SK-N-SH treated with all-trans-retinoic acid at 6 μM for 48 hours (cell line): Measurements from ENCODE around the gene SETD1A.

Experiments used
- ATAC-seq: fragments of 200-7000 bp; cut with Tn5 transposase; 3 replicates; pipeline ENCODE4 v1.9.1; 2020; ENCODE audit warnings: mild to moderate bottlenecking, moderate library complexity
- ARNTL ChIP-seq: fragments of 450-650 bp; formaldehyde crosslinking; IDR thresholded peaks from 2 replicates; pipeline ENCODE4 v1.5.0; 2020; ENCODE audit warnings: low read depth, mild to moderate bottlenecking, moderate library complexity, borderline replicate concordance
- BACH2 ChIP-seq: fragments of 250-450 bp; sonication (Bioruptor Pico); IDR thresholded peaks from 2 replicates; pipeline ENCODE4 v1.9.0; 2021; ENCODE audit warnings: mild to moderate bottlenecking, borderline replicate concordance
- CREB5 ChIP-seq: fragments of 250-450 bp; sonication (Bioruptor Pico); IDR thresholded peaks from 2 replicates; pipeline ENCODE4 v1.5.1; 2020; ENCODE audit warnings: low read depth, mild to moderate bottlenecking, moderate library complexity
- CSRNP3 ChIP-seq: fragments of 250-450 bp; sonication (Bioruptor Pico); IDR thresholded peaks from 2 replicates; pipeline ENCODE4 v1.5.1; 2021; ENCODE audit warnings: mild to moderate bottlenecking, moderate library complexity
- ESRRG ChIP-seq: fragments of 250-450 bp; sonication (Bioruptor Pico); IDR thresholded peaks from 2 replicates; pipeline ENCODE4 v1.6.1; 2021; ENCODE audit warnings: mild to moderate bottlenecking
- GLIS3 ChIP-seq: fragments of 250-450 bp; sonication (Bioruptor Pico); IDR thresholded peaks from 2 replicates; pipeline ENCODE4 v1.5.0; 2020; ENCODE audit warnings: mild to moderate bottlenecking, moderate library complexity
- ISL1 ChIP-seq: fragments of 250-450 bp; sonication (Bioruptor Pico); IDR thresholded peaks from 2 replicates; pipeline ENCODE4 v2.1.2; 2022; ENCODE audit warnings: mild to moderate bottlenecking, moderate library complexity
- PATZ1 ChIP-seq: fragments of 250-450 bp; sonication (Bioruptor Pico); IDR thresholded peaks from 2 replicates; pipeline ENCODE4 v1.8.0; 2020; ENCODE audit warnings: mild to moderate bottlenecking, moderate library complexity, borderline replicate concordance
- PPARA ChIP-seq: fragments of 250-450 bp; sonication (Bioruptor Pico); IDR thresholded peaks from 2 replicates; pipeline ENCODE4 v1.5.0; 2020; ENCODE audit warnings: mild to moderate bottlenecking, borderline replicate concordance
- RARB ChIP-seq: fragments of 250-450 bp; sonication (Bioruptor Pico); IDR thresholded peaks from 2 replicates; pipeline ENCODE4 v1.8.0; 2021; ENCODE audit warnings: mild to moderate bottlenecking, moderate library complexity
- SNAI2 ChIP-seq: fragments of 250-450 bp; sonication (Bioruptor Pico); IDR thresholded peaks from 2 replicates; pipeline ENCODE4 v1.5.0; 2020; ENCODE audit warnings: mild to moderate bottlenecking, moderate library complexity
- TCF4 ChIP-seq: fragments of 250-450 bp; sonication (Bioruptor Pico); IDR thresholded peaks from 2 replicates; pipeline ENCODE4 v1.8.0; 2021; ENCODE audit warnings: mild to moderate bottlenecking, moderate library complexity, borderline replicate concordance
- TOX ChIP-seq: fragments of 250-450 bp; sonication (Bioruptor Pico); IDR thresholded peaks from 2 replicates; pipeline ENCODE4 v1.8.0; 2021; ENCODE audit warnings: mild to moderate bottlenecking, moderate library complexity, borderline replicate concordance
- TSHZ2 ChIP-seq: fragments of 250-450 bp; sonication (Bioruptor Pico); IDR thresholded peaks from 2 replicates; pipeline ENCODE4 v1.5.0; 2020; ENCODE audit warnings: mild to moderate bottlenecking, moderate library complexity
- ZC3H10 ChIP-seq: fragments of 250-450 bp; sonication (Bioruptor Pico); IDR thresholded peaks from 2 replicates; pipeline ENCODE4 v1.5.1; 2021; ENCODE audit warnings: mild to moderate bottlenecking, moderate library complexity
- ZFP3 ChIP-seq: fragments of 250-450 bp; sonication (Bioruptor Pico); IDR thresholded peaks from 2 replicates; pipeline ENCODE4 v1.5.0; 2020; ENCODE audit warnings: mild to moderate bottlenecking, moderate library complexity
- ZFP30 ChIP-seq: fragments of 450-650 bp; formaldehyde crosslinking; IDR thresholded peaks from 2 replicates; pipeline ENCODE4 v1.5.0; 2022; ENCODE audit warnings: mild to moderate bottlenecking, moderate library complexity
- ZNF565 ChIP-seq: fragments of 450-650 bp; formaldehyde crosslinking; conservative IDR thresholded peaks from 2 replicates; pipeline ENCODE4 v1.5.0; 2020; ENCODE audit warnings: low read depth, mild to moderate bottlenecking, moderate library complexity
- ZNF8 ChIP-seq: fragments of 450-650 bp; formaldehyde crosslinking; IDR thresholded peaks from 2 replicates; pipeline ENCODE4 v1.5.0; 2020; ENCODE audit warnings: mild to moderate bottlenecking, moderate library complexity

Gene SETD1A

GRCh38 chr16:30958175-30959079, 873 bp downstream of the SETD1A start:
- no peak for TF ChIP-seq SNAI2 (CRISPR knock-in tag)
- TF ChIP-seq GLIS3 (CRISPR knock-in tag) = no peak
- TF ChIP-seq CREB5 (CRISPR knock-in tag) = no peak
- no peak for TF ChIP-seq TCF4 (CRISPR knock-in tag)
- TF ChIP-seq ZNF8 = no peak
- no peak for TF ChIP-seq ZC3H10 (CRISPR knock-in tag)
- no peak for TF ChIP-seq ARNTL (CRISPR knock-in tag)
- no peak for TF ChIP-seq TSHZ2 (CRISPR knock-in tag)
- no peak for TF ChIP-seq BACH2 (CRISPR knock-in tag)
- TF ChIP-seq RARB (CRISPR knock-in tag) = no peak
- peak; percentile 25 for ATAC-seq

GRCh38 chr16:30961384-30961783, 3.8 kb downstream of the SETD1A start:
- no peak for ATAC-seq
- TF ChIP-seq ESRRG (CRISPR knock-in tag) (no peak), PATZ1 (CRISPR knock-in tag) (no peak), ZNF8 (no peak), PPARA (CRISPR knock-in tag) (no peak), ARNTL (CRISPR knock-in tag) (no peak), ZFP30 (CRISPR knock-in tag) (no peak), ISL1 (CRISPR knock-in tag) (no peak), BACH2 (CRISPR knock-in tag) (no peak), CREB5 (CRISPR knock-in tag) (no peak), CSRNP3 (CRISPR knock-in tag) (no peak)

- no peak for TF ChIP-seq GLIS3 (CRISPR knock-in tag)
- TF ChIP-seq CREB5 (CRISPR knock-in tag) = no peak
- no peak for TF ChIP-seq SNAI2 (CRISPR knock-in tag)
- no peak for TF ChIP-seq ZFP3 (CRISPR knock-in tag)
- no peak for TF ChIP-seq TOX (CRISPR knock-in tag)
- no peak for TF ChIP-seq ZNF565 (CRISPR knock-in tag)
- TF ChIP-seq ESRRG (CRISPR knock-in tag) = no peak
- TF ChIP-seq, all 23 proteins: peak for 0
- no peak for ATAC-seq
Observed at GRCh38 chr16:30963925-30964511, 6.5 kb downstream of the SETD1A start.
